Testis (tissue), 2 donors: ENCODE measurements around the gene FBXO8.

ENCODE experiments used
- POLR2A ChIP-seq: fragments of 450-650 bp; IDR thresholded peaks from one replicate; pipeline ENCODE4 v1.6.1; 2017; ENCODE audit warnings: antibody characterized with exemption, mild to moderate bottlenecking, moderate library complexity
- TF ChIP-seq, protein P1 (sequence below), 3 experiments: fragments of 450-650 bp in 2 of 3; fragments of 200-600 bp in 1 of 3; sonication (generic) in 1 of 3; IDR thresholded peaks; one replicate each; pipeline ENCODE4 v1.5.1; 2016 to 2019; ENCODE audit warnings: antibody characterized with exemption in 3 of 3, mild to moderate bottlenecking in 2 of 3, moderate library complexity in 1 of 3

DNA sequence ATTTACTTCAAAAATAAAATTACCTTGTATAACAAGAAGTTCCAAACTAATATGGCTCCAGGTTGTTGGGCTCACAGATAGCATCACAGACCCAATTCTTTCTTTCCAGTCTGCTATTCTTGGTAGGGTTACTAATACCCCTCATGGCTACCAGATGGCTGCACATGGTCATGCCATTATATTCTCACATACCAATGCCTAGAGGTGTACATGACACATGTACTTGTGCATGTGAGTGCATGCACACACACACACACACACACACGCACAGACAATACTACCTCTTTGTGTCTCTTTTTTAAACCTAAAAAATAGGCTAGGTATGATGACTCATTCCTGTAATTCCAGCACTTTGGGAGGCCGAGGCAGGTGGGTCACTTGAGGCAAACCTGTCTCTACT, 31.1 kb downstream of the FBXO8 start:
- TF ChIP-seq, protein P1, sequence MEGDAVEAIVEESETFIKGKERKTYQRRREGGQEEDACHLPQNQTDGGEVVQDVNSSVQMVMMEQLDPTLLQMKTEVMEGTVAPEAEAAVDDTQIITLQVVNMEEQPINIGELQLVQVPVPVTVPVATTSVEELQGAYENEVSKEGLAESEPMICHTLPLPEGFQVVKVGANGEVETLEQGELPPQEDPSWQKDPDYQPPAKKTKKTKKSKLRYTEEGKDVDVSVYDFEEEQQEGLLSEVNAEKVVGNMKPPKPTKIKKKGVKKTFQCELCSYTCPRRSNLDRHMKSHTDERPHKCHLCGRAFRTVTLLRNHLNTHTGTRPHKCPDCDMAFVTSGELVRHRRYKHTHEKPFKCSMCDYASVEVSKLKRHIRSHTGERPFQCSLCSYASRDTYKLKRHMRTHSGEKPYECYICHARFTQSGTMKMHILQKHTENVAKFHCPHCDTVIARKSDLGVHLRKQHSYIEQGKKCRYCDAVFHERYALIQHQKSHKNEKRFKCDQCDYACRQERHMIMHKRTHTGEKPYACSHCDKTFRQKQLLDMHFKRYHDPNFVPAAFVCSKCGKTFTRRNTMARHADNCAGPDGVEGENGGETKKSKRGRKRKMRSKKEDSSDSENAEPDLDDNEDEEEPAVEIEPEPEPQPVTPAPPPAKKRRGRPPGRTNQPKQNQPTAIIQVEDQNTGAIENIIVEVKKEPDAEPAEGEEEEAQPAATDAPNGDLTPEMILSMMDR (IDR thresholded peaks at IDR 0.05) = no peak
- no peak for TF ChIP-seq POLR2A
